Central memory CD8-positive, alpha-beta T cell (primary cell): ENCODE data around the gene TRIM46.
A peak's percentile ranks its signal among the peaks of the same experiment; 100 is the strongest.
"Not testable (repeated sequence)": the region's sequence is repeated elsewhere in the genome, so short reads cannot be mapped to it uniquely, and the experiment has no call there.

Experiments
- ATAC-seq: fragments of 150-1000 bp; cut with Tn5 transposase; replicated peaks from 2 replicates; pipeline ENCODE4 v1.10.0; 2022; ENCODE audit warnings: mild to moderate bottlenecking, moderate FRiP score, moderate number of reproducible peaks; ENCODE audit not compliant: poor library complexity, severe bottlenecking; ENCODE audit errors: extremely low read depth
- DNase-seq, 2 donors: peaks; one replicate each; pipeline ENCODE4 v3.0.0; 2021; ENCODE audit warnings: low spot score in 2 of 2
- H3K27ac Mint-ChIP-seq: one replicate; pipeline ENCODE4 v1.8.0; 2022; ENCODE audit warnings: low read depth, mild to moderate bottlenecking, moderate library complexity, mixed read lengths
- H3K27me3 Mint-ChIP-seq: one replicate; pipeline ENCODE4 v1.8.0; 2022; ENCODE audit warnings: mixed read lengths
- H3K36me3 Mint-ChIP-seq: one replicate; pipeline ENCODE4 v1.8.0; 2022; ENCODE audit warnings: mild to moderate bottlenecking, moderate library complexity, mixed read lengths; ENCODE audit not compliant: insufficient read depth
- H3K4me1 Mint-ChIP-seq: one replicate; pipeline ENCODE4 v1.8.0; 2022; ENCODE audit warnings: mixed read lengths
- H3K4me3 Mint-ChIP-seq: one replicate; pipeline ENCODE4 v1.8.0; 2022; ENCODE audit warnings: mild to moderate bottlenecking, moderate library complexity, mixed read lengths
- H3K9me3 Mint-ChIP-seq: one replicate; pipeline ENCODE4 v1.8.0; 2022; ENCODE audit warnings: mixed read lengths

TRIM46 gene

GRCh38 chr1:155155996-155156643, 17.5 kb upstream of the TRIM46 start:
- H3K4me1 Mint-ChIP-seq, H3K9me3 Mint-ChIP-seq, H3K27ac Mint-ChIP-seq: not testable (repeated sequence)

GRCh38 chr1:155158991-155159390, 14.7 kb upstream of the TRIM46 start:
- Mint-ChIP-seq H3K36me3 (no peaks in the 10 kb centered on the region), H3K4me1 (no peaks in the 10 kb centered on the region), H3K27ac (no peak overlapping the region), H3K9me3 (no peaks in the 10 kb centered on the region), H3K4me3 (no peak overlapping the region), H3K27me3 (peaks cover 7% of the 10 kb centered on the region)
- ATAC-seq: no peak
- DNase-seq: no peak

More at GRCh38 chr1:155155996-155156643, 17.5 kb upstream of the TRIM46 start:
- not testable (repeated sequence) for H3K4me3 Mint-ChIP-seq, ATAC-seq, H3K36me3 Mint-ChIP-seq, DNase-seq
- peaks cover 10% of the 10 kb centered on the region for H3K27me3 Mint-ChIP-seq

- Mint-ChIP-seq H3K27me3 (peaks cover 2% of the 10 kb centered on the region), H3K9me3 (no peaks in the 10 kb centered on the region), H3K4me1 (no peaks in the 10 kb centered on the region), H3K27ac (no peak overlapping the region), H3K36me3 (no peaks in the 10 kb centered on the region), H3K4me3 (no peak overlapping the region)
- DNase-seq: no peak
- no peak for ATAC-seq
Observed at GRCh38 chr1:155160128-155160527, 13.5 kb upstream of the TRIM46 start.

- not testable (repeated sequence) for ATAC-seq, H3K4me3 Mint-ChIP-seq, H3K27ac Mint-ChIP-seq, H3K9me3 Mint-ChIP-seq, DNase-seq, H3K36me3 Mint-ChIP-seq, H3K27me3 Mint-ChIP-seq, H3K4me1 Mint-ChIP-seq
Observed at GRCh38 chr1:155162631-155163030, 11.0 kb upstream of the TRIM46 start.

- H3K27ac Mint-ChIP-seq, DNase-seq, H3K9me3 Mint-ChIP-seq, H3K36me3 Mint-ChIP-seq, H3K4me1 Mint-ChIP-seq, H3K4me3 Mint-ChIP-seq, H3K27me3 Mint-ChIP-seq, ATAC-seq: not testable (repeated sequence)
Observed at GRCh38 chr1:155163785-155164184, 9.9 kb upstream of the TRIM46 start.

GRCh38 chr1:155164625-155165024, 9.0 kb upstream of the TRIM46 start:
- not testable (repeated sequence) for H3K36me3 Mint-ChIP-seq, H3K4me1 Mint-ChIP-seq, H3K9me3 Mint-ChIP-seq, H3K27ac Mint-ChIP-seq, H3K4me3 Mint-ChIP-seq, DNase-seq, ATAC-seq, H3K27me3 Mint-ChIP-seq

GRCh38 chr1:155166051-155166470, 7.6 kb upstream of the TRIM46 start:
- Mint-ChIP-seq H3K4me1 (peaks cover 9% of the 10 kb centered on the region), H3K27ac (no peak overlapping the region), H3K4me3 (no peak overlapping the region), H3K9me3 (no peaks in the 10 kb centered on the region), H3K27me3 (no peaks in the 10 kb centered on the region), H3K36me3 (peaks cover 10% of the 10 kb centered on the region)
- ATAC-seq (no peak), DNase-seq (no peak)

GRCh38 chr1:155166471-155167165, 7.0 kb upstream of the TRIM46 start:
- ATAC-seq (no peak), DNase-seq (no peak)
- Mint-ChIP-seq H3K4me1 (peaks cover 9% of the 10 kb centered on the region), H3K4me3 (no peak overlapping the region), H3K36me3 (peaks cover 16% of the 10 kb centered on the region), H3K27ac (no peak overlapping the region), H3K27me3 (no peaks in the 10 kb centered on the region), H3K9me3 (no peaks in the 10 kb centered on the region)

GRCh38 chr1:155167166-155168104, 6.2 kb upstream of the TRIM46 start:
- H3K27me3 Mint-ChIP-seq: no peaks in the 10 kb centered on the region
- H3K27ac Mint-ChIP-seq: no peak overlapping the region
- ATAC-seq: peak; percentile 76

GRCh38 chr1:155168105-155168445, 5.6 kb upstream of the TRIM46 start:
- not testable (repeated sequence) for DNase-seq, H3K9me3 Mint-ChIP-seq, H3K27me3 Mint-ChIP-seq, ATAC-seq, H3K27ac Mint-ChIP-seq, H3K4me3 Mint-ChIP-seq
- peaks cover 20% of the 10 kb centered on the region for H3K4me1 Mint-ChIP-seq
- H3K36me3 Mint-ChIP-seq: peaks cover 25% of the 10 kb centered on the region

More at GRCh38 chr1:155167166-155168104, 6.2 kb upstream of the TRIM46 start:
- Mint-ChIP-seq H3K9me3 (no peaks in the 10 kb centered on the region), H3K4me3 (peak overlapping the region; percentile 49), H3K36me3 (peaks cover 19% of the 10 kb centered on the region), H3K4me1 (peaks cover 15% of the 10 kb centered on the region)
- peak; percentile 72 to 83 for DNase-seq

- Mint-ChIP-seq H3K4me3 (no peak overlapping the region), H3K27ac (no peak overlapping the region), H3K4me1 (peaks cover 26% of the 10 kb centered on the region), H3K27me3 (no peaks in the 10 kb centered on the region), H3K36me3 (peaks cover 30% of the 10 kb centered on the region), H3K9me3 (no peaks in the 10 kb centered on the region)
- DNase-seq: no peak
- no peak for ATAC-seq
Observed at GRCh38 chr1:155168456-155169210, 5.0 kb upstream of the TRIM46 start.

- ATAC-seq (no peak), DNase-seq (no peak)
- Mint-ChIP-seq H3K4me3 (no peak overlapping the region), H3K27ac (no peak overlapping the region), H3K27me3 (no peaks in the 10 kb centered on the region), H3K9me3 (no peaks in the 10 kb centered on the region), H3K4me1 (peaks cover 35% of the 10 kb centered on the region), H3K36me3 (peaks cover 35% of the 10 kb centered on the region)
Observed at GRCh38 chr1:155169541-155169940, 4.1 kb upstream of the TRIM46 start.
